Right hindlimb (tissue), 1 donor: ENCODE data around the gene DDX10.

Experiments
- DNase-seq: peaks from one replicate; pipeline ENCODE4 v3.0.0-alpha.2; 2018

DDX10 gene

GRCh38 chr11:108947654-108948570 lies 283.0 kb downstream of the DDX10 start:
- DNase-seq = no peak

GRCh38 chr11:108958368-108959104 lies 293.7 kb downstream of the DDX10 start:
- no peak for DNase-seq

GRCh38 chr11:108959105-108959761 lies 294.4 kb downstream of the DDX10 start:
- no peak for DNase-seq

- DNase-seq = no peak
Measured at GRCh38 chr11:108959874-108960273, 295.0 kb downstream of the DDX10 start.

GRCh38 chr11:108960501-108960900 lies 295.6 kb downstream of the DDX10 start:
- no peak for DNase-seq

GRCh38 chr11:108961095-108961494 lies 296.2 kb downstream of the DDX10 start:
- DNase-seq = no peak

GRCh38 chr11:108963118-108963517 lies 298.2 kb downstream of the DDX10 start:
- DNase-seq = no peak

- no peak for DNase-seq
Measured at GRCh38 chr11:108965306-108966001, 300.6 kb downstream of the DDX10 start.

GRCh38 chr11:108966206-108966605 lies 301.3 kb downstream of the DDX10 start:
- DNase-seq = no peak

GRCh38 chr11:108966978-108967377 lies 302.1 kb downstream of the DDX10 start:
- no peak for DNase-seq

GRCh38 chr11:108967571-108967970 lies 302.7 kb downstream of the DDX10 start:
- peak; percentile 85 for DNase-seq

- DNase-seq = no peak
Measured at GRCh38 chr11:108970221-108970991, 305.5 kb downstream of the DDX10 start.

GRCh38 chr11:108973402-108974162 lies 308.7 kb downstream of the DDX10 start:
- no peak for DNase-seq

GRCh38 chr11:108975026-108975425 lies 310.2 kb downstream of the DDX10 start:
- no peak for DNase-seq

- no peak for DNase-seq
Measured at GRCh38 chr11:108975641-108976071, 310.8 kb downstream of the DDX10 start.

GRCh38 chr11:108983636-108984420 lies 319.0 kb downstream of the DDX10 start:
- DNase-seq = no peak

- DNase-seq = no peak
Measured at GRCh38 chr11:108984523-108984922, 319.7 kb downstream of the DDX10 start.

- peak; percentile 22 for DNase-seq
Measured at GRCh38 chr11:108985236-108985944, 320.5 kb downstream of the DDX10 start.

- no peak for DNase-seq
Measured at GRCh38 chr11:108985945-108986279, 321.0 kb downstream of the DDX10 start.
